Pons (tissue), 1 donor: ENCODE results near the gene NENF.

ENCODE experiments used
- DNase-seq: peaks from one replicate; pipeline ENCODE4 v3.0.0-alpha.2; 2016; ENCODE audit warnings: low spot score

The NENF gene

DNA sequence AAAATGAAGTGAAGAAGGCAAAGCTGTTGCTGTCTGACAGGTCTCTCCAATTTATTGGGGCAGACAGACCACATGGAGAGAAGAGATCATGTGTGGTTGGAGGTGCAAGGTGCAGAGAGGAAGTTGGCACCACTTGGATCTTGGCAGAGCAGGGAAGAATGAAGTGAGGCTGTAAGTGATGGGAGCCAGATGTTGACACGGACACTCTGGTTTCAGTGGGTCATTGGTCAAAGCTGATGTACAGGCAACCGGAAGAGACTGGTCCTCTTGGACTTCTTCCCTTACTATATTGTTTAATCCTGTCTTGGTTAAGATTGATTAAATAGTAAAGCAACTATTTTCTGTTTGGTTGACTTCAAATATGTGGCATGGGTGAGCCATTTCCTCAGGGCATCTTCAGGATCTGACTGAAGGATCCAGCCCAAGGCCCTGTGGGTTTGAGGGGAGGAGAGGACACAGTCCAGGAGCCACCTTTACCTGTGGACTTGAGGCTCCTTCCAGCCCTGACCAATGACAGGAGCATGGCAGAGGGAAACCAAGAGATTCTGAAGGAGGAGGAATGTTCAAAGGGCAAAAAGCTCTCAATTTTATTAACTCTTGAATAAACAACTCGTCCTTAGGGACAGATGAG is 49.4 kb downstream of the NENF start:
- DNase-seq = no peak

DNA sequence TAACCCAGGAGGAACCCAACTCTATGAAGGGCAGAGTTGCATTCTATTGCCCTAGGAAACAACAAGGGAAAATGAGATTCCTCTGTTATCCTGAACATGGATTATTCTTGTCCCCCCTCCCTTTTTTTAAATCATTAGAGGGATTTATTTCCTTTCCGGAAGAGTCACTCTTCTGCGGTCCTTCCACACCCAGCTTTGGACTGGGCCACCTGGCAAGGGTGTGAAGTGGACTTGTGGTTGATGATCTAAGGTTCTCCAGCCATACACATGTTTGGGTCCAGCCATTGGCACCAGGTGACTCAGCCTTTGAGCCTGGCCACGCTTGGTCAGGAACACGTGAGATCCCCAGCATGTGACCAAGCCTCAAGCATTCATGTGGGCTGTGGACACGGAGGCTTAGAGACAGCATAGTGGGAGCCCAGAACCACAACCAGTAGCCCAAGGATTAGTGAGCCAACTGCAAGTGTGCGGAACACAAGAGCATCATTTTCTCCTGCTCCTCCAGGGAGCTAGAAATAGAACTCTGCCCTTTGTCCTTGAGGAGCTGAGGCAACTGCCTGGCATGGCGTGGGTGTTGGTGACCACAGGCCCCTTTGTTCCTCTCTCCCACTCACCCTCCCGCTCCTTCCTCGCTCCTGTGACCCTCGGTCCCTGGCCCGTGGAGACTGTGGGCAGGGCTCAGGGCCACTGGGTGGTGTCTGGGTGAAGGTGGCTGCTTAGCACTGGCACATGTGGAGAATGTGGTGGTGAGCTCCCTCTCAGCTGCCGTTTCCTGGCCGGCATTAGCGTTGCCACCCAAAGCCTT is 50.1 kb downstream of the NENF start:
- no peak for DNase-seq

DNA sequence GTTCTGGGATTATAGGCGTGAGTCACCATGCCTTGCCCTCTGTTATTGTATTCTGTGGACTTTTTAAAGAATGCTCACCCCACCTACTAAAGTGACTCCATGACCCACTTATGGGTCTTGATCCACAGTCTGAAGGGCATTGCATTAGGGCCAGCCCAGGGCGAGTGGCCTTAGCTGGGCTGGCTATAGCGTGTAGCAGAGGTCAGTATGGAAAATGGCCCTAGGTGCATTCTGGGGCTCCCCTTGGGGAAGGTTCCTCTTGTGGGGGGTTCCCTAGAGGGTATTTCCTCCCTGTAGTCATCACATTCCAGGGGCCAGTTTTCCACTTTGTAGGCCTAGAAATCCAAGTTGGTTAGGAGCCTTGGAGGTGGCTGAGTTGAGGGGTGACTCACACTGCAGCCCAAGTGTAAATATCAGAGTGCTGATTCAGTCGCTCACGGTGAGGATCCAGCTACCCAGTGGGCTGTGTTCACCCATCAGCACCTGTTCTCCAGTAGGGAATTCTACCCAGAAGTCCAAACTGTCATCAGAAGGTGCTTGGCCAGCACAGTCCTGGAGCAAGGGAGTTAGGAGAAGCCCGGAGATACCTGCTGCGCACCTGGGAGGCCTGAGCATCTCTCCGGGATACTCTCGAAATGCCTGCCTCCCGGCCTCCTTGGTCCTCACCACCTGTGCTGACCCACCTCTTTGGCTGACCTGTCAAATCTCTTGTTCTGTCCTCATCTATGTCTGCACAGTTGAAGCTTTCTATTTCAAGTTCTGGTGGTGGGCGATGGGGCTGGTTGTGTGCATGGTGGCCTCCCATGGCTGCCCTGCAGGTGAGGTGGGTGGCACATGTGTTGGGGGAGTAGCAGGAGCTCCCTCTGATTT is 52.2 kb downstream of the NENF start:
- no peak for DNase-seq

DNA sequence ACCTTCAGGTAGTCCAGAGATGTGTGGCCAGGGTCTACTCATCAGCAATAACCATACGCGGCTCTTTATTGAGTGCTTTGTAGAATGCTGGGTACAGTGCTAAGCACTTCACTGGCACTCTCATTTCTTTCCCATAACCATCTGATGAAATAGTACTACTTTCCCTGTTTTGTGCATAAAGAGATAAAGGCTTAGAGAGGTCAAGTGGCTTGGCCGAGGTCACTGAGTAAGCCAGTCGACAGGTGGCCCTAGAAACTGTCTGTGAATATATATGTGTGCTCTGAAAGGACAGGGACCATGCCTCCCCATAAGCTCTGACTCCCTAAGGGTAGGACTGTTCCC is 52.8 kb downstream of the NENF start:
- no peak for DNase-seq

DNA sequence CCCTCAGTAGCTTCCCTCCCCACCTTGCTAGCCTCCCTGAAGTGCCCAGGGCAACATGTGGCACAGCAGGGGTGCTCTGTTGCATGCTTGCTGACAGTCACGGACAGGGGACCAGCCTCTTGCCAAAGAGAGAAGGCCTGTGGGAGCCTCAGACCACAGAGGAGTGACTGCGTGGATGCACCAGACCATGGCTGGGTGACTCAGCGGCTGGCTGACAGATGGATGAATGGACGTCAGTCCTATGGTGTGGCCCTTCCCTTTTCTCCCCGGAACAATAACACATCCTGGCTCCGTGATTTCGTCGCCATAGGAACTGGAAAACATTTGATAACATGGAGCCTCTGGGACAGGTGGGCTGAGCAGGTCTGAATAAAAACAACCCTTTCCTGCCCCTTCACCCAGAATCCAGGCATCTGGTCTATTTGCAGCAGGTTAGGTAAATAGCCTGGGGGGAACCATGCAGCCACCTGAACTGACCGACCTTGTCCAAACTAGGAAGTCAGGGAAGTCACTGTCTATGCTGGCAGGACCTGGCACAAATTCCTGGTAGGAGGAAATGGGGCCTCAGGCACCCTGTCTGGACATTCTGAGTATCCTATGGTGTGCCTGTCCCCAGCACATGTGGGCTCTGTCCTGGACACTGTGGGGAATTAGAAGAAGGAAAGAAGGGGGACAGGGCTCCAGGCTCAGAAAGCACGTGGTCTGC is 53.3 kb downstream of the NENF start:
- no peak for DNase-seq

DNA sequence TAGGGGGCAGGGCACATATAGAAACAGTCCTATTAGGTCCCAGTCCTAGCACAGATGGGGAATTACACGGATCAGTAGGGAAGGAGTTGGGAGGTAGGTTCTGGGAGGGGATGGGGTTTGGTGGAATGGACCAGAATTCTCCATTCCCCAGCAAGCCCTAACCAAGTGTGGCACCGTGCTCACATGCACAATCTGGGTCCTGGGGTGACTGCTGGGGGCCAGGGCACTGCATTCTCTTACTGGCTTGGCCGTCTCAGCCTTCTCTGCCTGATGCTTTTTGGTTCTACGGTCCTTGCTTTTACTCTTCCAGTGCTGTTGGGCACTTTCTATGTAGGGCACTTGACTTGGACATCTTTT is 53.9 kb downstream of the NENF start:
- no peak for DNase-seq

DNA sequence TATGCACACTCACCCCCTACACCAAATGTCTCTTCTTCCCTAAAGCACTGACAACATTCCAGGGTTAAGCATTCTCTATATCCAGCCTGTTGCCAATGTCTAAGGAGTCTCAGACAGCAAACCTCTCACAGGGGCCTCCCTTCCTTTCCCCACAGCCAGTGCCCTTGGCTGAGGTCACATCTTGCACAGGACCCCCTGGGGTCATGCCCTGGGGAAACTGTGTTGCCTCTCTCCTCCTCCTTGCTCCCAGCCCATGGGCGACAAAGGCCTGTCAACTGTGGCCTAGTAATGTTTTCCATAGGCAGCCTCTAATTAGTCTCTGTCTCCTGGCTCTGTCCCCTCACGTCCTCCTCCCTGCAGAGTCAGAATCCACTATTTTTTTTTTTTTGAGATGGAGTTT is 54.6 kb downstream of the NENF start:
- DNase-seq = no peak

DNA sequence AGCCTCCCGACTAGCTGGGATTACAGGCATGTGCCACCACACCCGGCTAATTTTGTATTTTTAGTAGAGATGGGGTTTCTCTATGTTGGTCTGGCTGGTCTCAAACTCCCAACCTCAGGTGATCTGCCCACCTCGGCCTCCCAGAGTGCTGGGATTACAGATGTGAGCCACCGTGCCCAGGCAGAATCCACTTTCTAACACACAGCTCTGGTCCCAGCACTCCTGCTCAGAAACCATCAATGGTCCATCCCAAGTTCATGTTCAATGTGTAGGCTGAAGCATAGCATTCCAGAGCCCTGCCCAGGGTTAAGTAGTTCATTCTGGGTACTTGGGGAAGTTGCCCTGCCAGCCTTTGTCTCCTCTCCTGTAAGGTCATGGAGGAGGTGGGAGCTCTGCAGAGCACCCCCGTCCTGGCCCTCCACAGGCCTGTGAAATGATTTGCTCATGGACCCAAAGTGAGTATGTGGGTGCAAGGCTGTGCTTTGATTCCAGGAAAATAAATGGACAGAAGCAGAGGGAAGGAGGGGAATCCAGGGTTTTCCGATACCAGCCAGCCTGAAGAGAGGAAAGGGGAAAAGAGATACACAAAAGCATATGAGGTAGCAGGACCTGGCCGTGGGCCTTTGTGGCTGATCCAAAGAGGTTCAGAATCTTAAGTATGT is 55.2 kb downstream of the NENF start:
- DNase-seq = no peak

DNA sequence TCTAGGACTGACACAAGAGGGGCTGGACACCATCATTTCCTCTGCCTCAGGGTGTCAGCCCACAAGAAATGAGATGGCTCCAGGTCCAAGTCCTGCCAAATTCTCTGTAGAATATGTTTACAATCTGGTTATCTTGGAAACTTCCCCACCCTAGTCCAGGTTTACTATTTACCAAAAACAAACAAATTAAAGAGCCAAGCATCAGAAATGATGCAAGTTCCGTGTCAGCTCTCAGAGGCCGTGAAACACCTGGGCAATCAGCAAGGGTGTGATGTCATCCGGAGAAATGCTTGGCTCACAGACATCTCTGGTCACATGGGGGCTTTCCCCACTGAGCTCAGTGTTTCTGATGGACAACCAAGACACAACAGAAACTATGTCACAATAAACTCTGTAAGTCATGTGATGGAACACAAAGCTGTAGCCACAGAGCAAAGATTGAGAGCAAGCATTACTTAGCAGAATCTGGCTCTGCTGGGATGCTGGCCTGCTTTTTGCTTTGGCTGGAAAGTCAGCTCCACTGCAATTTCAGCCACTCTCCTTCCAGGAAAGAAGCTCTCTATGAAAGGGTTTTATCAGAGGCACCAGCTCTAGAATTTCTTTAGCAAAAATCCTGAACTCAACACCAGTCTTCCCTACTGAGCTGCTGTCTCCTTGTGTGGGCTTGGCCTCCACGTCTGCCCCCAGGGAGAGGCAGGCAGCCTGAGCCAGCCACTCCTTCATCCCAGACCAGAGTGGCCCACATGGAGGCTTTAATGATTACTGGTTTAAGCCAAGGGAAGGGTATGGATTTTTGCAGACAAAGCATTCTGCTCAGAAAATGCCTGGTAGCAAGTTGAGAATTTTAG is 55.9 kb downstream of the NENF start:
- peak; percentile 88 for DNase-seq

DNA sequence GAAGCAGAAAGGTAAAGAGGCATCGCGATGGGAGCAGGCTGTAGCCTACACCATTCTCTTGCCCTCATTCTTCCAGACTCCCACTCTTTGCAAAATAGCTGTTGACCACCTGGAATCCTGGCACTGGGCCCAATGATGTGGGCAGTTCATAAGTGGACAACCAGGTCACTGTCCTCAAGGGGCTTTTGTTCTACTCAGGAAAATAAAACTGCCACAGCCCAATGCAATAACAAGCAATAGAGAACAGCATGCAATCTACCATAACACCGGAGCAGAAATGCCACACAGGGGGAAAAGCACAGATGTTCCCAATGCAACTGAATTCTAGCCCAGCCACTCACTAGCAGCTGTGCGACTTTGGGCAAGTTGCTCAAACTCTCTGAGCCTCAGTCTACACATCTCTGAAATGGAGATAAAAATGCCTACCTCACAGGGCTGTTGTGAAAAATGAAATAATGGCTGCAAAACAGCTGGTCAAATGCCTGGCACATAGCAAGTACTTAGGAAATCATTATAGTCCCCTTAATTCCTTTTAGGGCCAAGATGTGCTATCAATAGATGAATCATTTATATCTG is 56.7 kb downstream of the NENF start:
- no peak for DNase-seq

DNA sequence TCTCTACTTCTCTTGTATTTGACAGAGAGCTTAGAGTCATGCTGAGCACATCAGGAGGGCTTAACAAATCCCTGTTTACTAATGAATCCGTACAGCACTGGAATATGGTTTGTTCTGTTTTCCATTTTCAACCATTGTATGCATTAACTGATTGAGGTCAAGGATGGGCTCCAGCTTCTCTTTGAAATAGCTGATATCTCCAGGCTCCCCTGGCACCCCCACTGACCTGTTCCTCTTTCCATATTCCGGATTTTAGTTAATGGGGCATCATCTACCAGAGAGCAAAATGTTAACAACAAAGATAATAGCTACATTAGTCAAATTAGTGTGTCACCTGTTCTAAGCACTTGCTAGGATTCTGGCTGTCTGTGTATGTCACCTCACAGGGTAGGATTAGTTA is 57.6 kb downstream of the NENF start:
- no peak for DNase-seq

DNA sequence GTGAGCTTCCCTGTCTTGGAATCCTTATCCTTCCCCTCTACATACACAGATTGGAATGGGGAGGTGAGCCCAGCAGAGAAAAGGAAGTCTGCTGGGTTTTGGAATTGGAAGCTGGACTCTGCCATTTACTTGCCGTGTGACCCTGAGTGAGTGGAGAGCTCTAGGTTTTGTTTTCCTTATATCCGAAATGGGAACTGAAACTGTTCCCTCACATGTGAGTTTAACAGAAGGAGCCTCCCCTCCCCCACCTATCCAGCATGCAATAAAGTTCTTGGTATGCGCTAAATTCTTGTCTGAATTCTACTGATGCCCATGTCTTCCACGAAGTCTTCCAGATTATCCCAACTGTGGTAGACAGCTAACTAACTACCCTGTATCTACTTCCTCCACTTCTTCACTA is 58.7 kb downstream of the NENF start:
- DNase-seq = peak; percentile 62
